NCI-H2171 treated with DMSO at 0.1 percent for 48 hours (cell line): ENCODE measurements around the gene PCK1.

Source experiments
- DNase-seq: peaks from one replicate; lab custom pipeline; 2025; lab: John Stamatoyannopoulos, UW

The PCK1 gene

GRCh38 chr20:57589728-57590484 is 29.0 kb downstream of the PCK1 start:
- DNase-seq: no peak

GRCh38 chr20:57590485-57591288 is 29.8 kb downstream of the PCK1 start:
- no peak for DNase-seq

- DNase-seq: no peak
Observed at GRCh38 chr20:57591289-57592229, 30.6 kb downstream of the PCK1 start.

GRCh38 chr20:57592263-57593092 is 31.6 kb downstream of the PCK1 start:
- no peak for DNase-seq

- no peak for DNase-seq
Observed at GRCh38 chr20:57593134-57593886, 32.4 kb downstream of the PCK1 start.

- DNase-seq: peak; percentile 30
Observed at GRCh38 chr20:57594092-57594951, 33.4 kb downstream of the PCK1 start.

- DNase-seq: no peak
Observed at GRCh38 chr20:57595041-57596030, 34.4 kb downstream of the PCK1 start.

- no peak for DNase-seq
Observed at GRCh38 chr20:57596358-57596757, 35.4 kb downstream of the PCK1 start.

GRCh38 chr20:57596998-57597939 is 36.4 kb downstream of the PCK1 start:
- peak; percentile 54 for DNase-seq

- DNase-seq: no peak
Observed at GRCh38 chr20:57598060-57598459, 37.1 kb downstream of the PCK1 start.

GRCh38 chr20:57598491-57598890 is 37.6 kb downstream of the PCK1 start:
- DNase-seq: no peak

GRCh38 chr20:57600320-57601210 is 39.7 kb downstream of the PCK1 start:
- no peak for DNase-seq

GRCh38 chr20:57601211-57601570 is 40.3 kb downstream of the PCK1 start:
- DNase-seq: no peak

- DNase-seq: no peak
Observed at GRCh38 chr20:57601737-57602136, 40.8 kb downstream of the PCK1 start.

GRCh38 chr20:57603120-57603519 is 42.2 kb downstream of the PCK1 start:
- no peak for DNase-seq

- no peak for DNase-seq
Observed at GRCh38 chr20:57605045-57605444, 44.1 kb downstream of the PCK1 start.
